ENCODE data around the gene TM4SF20. TPM values are rescaled to one million over a fixed set of nuclear protein-coding genes. Genes with fewer than 3 reads are reported as not detected.

Gene TM4SF20
- total RNA-seq, 1 experiment from 2014 or later = not detected

- no TSS peak for BruUV-seq (replicated peaks)
- ChIA-PET POLR2A (ENCODE audit: low non-redundant PET) (no interaction called here), CTCF (no interaction called here)
These were observed 15.3 kb downstream of the TM4SF20 start for GRCh38 chr2:227363756-227364155.

DNA sequence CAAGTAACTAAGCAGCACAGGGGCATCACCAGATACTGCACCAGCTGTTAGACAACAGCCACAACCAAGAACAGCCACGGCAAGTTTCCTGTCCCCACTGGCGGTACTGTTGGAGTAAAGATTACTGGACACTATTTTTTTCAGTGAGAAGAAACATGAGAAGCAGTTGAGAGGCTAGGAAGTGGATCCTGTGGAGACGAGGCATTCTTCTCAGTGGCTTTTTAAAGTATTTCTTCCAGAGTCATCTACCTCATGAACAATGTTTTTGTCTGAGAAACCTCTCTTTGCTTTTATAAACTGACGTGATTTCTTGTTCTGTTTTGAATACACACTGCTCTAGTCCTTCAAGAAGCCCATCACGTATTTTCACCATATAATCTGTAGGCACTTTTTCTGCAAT, 18.8 kb downstream of the TM4SF20 start:
- no peak for DNase-seq (ENCODE audit: low spot score)
- POLR2A ChIA-PET (ENCODE audit: low non-redundant PET) = no interaction called here
- CTCF ChIA-PET = no interaction called here
- intact Hi-C loops (cut with micrococcal nuclease; ENCODE audit: unreplicated experiment) = no loop called here
- Histone ChIP-seq H3K36me3 (ENCODE audit: insufficient read depth, low read length, poor library complexity, severe bottlenecking) (peaks cover 35% of the 10 kb centered on the region), H3K27ac (ENCODE audit: low read depth, low read length, poor library complexity, severe bottlenecking) (no peak overlapping the region), H3K4me3 (ENCODE audit: low read depth, low read length, poor library complexity, severe bottlenecking) (no peak overlapping the region), H3K4me1 (ENCODE audit: insufficient read depth, low read length, poor library complexity, severe bottlenecking) (peaks cover 11% of the 10 kb centered on the region), H3K27me3 (replicated peaks; ENCODE audit: insufficient read depth, low read depth, low read length, poor library complexity) (no peaks in the 10 kb centered on the region), H3K9me3 (ENCODE audit: low read depth, low read length, poor library complexity, severe bottlenecking) (no peaks in the 10 kb centered on the region)
- TF ChIP-seq CTCF (conservative IDR thresholded peaks at IDR 0.05; ENCODE audit: low read depth, low read length) (no peak), EZH2 (IDR thresholded peaks at IDR 0.05; ENCODE audit: borderline replicate concordance, low read depth, low read length, poor library complexity, severe bottlenecking) (no peak)
- no TSS peak for BruUV-seq (replicated peaks)

More at GRCh38 chr2:227363756-227364155, 15.3 kb downstream of the TM4SF20 start:
- Histone ChIP-seq H3K9me3 (ENCODE audit: low read depth, low read length, poor library complexity, severe bottlenecking) (no peaks in the 10 kb centered on the region), H3K36me3 (ENCODE audit: insufficient read depth, low read length, poor library complexity, severe bottlenecking) (peaks cover 7% of the 10 kb centered on the region), H3K4me3 (ENCODE audit: low read depth, low read length, poor library complexity, severe bottlenecking) (no peak overlapping the region), H3K4me1 (ENCODE audit: insufficient read depth, low read length, poor library complexity, severe bottlenecking) (peaks cover 25% of the 10 kb centered on the region), H3K27me3 (replicated peaks; ENCODE audit: insufficient read depth, low read depth, low read length, poor library complexity) (no peaks in the 10 kb centered on the region), H3K27ac (ENCODE audit: low read depth, low read length, poor library complexity, severe bottlenecking) (no peak overlapping the region)
- intact Hi-C loops (cut with micrococcal nuclease; ENCODE audit: unreplicated experiment) = no loop called here
- peak; percentile 43 for DNase-seq (ENCODE audit: low spot score)
- TF ChIP-seq EZH2 (IDR thresholded peaks at IDR 0.05; ENCODE audit: borderline replicate concordance, low read depth, low read length, poor library complexity, severe bottlenecking) = no peak
- peak; percentile 57 for TF ChIP-seq CTCF (conservative IDR thresholded peaks at IDR 0.05; ENCODE audit: low read depth, low read length)

GRCh38 chr2:227351639-227352038, 27.5 kb downstream of the TM4SF20 start:
- Histone ChIP-seq H3K27ac (ENCODE audit: low read depth, low read length, poor library complexity, severe bottlenecking) (no peak overlapping the region), H3K9me3 (ENCODE audit: low read depth, low read length, poor library complexity, severe bottlenecking) (no peaks in the 10 kb centered on the region), H3K27me3 (replicated peaks; ENCODE audit: insufficient read depth, low read depth, low read length, poor library complexity) (no peaks in the 10 kb centered on the region), H3K4me1 (ENCODE audit: insufficient read depth, low read length, poor library complexity, severe bottlenecking) (peaks cover 29% of the 10 kb centered on the region), H3K4me3 (ENCODE audit: low read depth, low read length, poor library complexity, severe bottlenecking) (no peak overlapping the region), H3K36me3 (ENCODE audit: insufficient read depth, low read length, poor library complexity, severe bottlenecking) (peaks cover 18% of the 10 kb centered on the region)
- POLR2A ChIA-PET (ENCODE audit: low non-redundant PET) = interaction anchor here (0.6 kb wide), 1 partner anchor 1164 kb away, joined by 3 read pairs; no protein-coding TSS in a partner anchor
- DNase-seq (ENCODE audit: low spot score) = peak; percentile 17
- TF ChIP-seq EZH2 (IDR thresholded peaks at IDR 0.05; ENCODE audit: borderline replicate concordance, low read depth, low read length, poor library complexity, severe bottlenecking) (no peak), CTCF (conservative IDR thresholded peaks at IDR 0.05; ENCODE audit: low read depth, low read length) (no peak)
- CTCF ChIA-PET = no interaction called here
- intact Hi-C loops (cut with micrococcal nuclease; ENCODE audit: unreplicated experiment) = no loop called here
- no TSS peak for BruUV-seq (replicated peaks)

Data from A673 (cell line).